ENCODE results near the gene TMEM91.
A peak's percentile ranks its signal among the peaks of the same experiment; 100 is the strongest.
"Not testable (repeated sequence)": the region's sequence is repeated elsewhere in the genome, so short reads cannot be mapped to it uniquely, and the experiment has no call there.

The TMEM91 gene

DNA sequence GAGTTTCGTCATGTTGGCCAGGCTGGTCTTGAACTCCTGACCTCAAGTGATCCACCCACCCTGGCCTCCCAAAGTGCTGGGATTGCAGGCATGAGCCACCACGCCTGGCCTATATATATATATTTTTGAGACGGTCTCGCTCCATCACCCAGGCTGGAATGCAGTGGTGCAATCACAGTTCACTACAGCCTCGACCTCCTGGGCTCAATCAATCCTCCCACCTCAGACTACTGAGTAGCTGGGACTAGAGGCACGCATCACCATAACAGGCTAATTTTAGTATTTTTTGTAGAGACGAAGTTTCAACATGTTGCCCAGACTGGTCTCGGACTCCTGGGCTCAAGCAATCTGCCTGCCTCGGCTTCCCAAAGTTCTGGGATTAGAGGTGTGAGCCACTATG lies 29.4 kb upstream of the TMEM91 start:
- H3K9me3 Mint-ChIP-seq = peaks cover 0 to 14% of the 10 kb centered on the region in 2 donors
- H3K4me1 Mint-ChIP-seq = peaks cover 69% of the 10 kb centered on the region
- H3K4me3 Mint-ChIP-seq, ATAC-seq, H3K27me3 Mint-ChIP-seq, H3K27ac Mint-ChIP-seq, DNase-seq: not testable (repeated sequence)

DNA sequence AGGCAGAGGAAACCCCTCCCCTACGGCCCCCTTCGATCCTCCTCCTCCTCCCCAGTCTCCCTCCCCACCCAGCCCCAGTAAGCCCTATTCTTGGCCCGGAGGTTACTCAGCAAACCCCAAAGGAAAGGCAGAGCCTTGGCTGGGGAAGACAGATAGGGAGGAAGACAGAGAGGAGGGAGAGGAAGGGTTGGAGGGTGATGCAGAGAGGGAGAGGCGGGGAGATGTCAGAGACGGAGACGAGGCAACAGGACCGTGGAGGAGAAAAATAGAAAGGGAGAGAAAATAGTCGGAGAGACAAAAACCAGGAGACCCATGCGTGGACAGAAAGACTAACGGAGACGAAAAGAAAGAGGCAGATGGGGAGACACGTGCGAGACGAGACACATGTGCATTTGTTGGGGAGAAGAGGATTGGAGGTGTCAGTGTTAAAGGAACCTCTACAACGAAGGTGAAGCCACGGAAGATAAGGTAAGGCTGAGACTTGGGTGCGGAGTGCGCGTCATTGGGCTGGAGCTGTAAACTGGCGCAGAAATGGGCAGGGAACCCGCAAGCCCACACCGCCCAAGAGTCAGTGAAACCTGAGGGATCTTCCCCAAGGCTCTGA lies 25.5 kb upstream of the TMEM91 start:
- ATAC-seq (no peak), DNase-seq (no peak)
- peak overlapping the region; percentile 96 to 100 for H3K4me3 Mint-ChIP-seq
- H3K4me1 Mint-ChIP-seq = peaks cover 65% of the 10 kb centered on the region
- peaks cover 0 to 14% of the 10 kb centered on the region in 2 donors for H3K9me3 Mint-ChIP-seq
- no peaks in the 10 kb centered on the region for H3K27me3 Mint-ChIP-seq
- H3K27ac Mint-ChIP-seq = peak overlapping the region in 1 of 2 donors; percentile 49

DNA sequence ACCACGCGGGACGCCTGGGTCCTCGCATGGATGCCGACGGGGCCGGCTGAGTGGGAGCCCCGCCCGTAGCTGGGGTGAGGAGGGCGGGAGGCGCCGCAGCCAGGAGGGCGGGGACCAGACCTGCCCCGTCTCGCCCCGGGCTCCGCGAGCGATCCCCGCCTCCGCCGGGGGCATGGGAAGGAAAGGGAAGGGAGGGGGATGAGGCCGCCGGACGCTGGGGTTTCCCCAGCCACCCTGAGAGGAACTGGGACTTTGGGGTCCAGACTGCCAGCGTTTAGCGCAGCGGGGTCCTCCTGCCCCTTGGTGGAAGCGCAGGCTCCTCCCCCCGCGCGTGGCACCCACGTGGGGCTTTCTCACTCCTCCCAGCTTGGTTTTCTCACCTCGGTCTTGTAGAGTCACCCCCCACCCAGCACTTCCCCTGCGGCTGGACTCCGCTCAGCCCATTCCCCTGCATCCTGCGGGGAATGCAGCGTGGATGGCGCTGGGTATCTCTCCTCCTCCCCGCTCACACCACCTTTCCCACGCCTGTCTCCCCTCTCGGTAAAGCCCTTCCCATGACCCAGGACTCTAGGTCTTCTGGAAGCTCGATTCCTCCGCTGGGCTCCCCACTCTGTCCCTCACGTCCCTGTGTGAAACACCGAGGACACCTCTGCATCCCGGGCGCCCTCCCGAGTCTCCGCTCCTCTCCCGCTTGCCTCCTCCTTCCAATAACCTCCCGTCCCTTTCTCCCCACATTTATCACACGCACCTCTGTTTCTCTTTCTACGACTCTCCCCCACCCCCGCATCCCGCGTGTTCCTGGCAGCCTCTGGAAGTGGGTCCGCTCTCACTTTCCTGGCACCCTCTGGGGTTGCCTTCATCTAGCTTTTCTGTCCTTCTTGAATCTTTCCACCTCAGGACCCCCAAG lies 24.7 kb upstream of the TMEM91 start:
- peak; percentile 57 for ATAC-seq
- H3K4me3 Mint-ChIP-seq = peak overlapping the region; percentile 96 to 100
- peaks cover 66% of the 10 kb centered on the region for H3K4me1 Mint-ChIP-seq
- H3K27ac Mint-ChIP-seq = peak overlapping the region; percentile 95 to 98
- no peaks in the 10 kb centered on the region for H3K27me3 Mint-ChIP-seq
- peaks cover 0 to 14% of the 10 kb centered on the region in 2 donors for H3K9me3 Mint-ChIP-seq
- peak; percentile 79 to 85 for DNase-seq

DNA sequence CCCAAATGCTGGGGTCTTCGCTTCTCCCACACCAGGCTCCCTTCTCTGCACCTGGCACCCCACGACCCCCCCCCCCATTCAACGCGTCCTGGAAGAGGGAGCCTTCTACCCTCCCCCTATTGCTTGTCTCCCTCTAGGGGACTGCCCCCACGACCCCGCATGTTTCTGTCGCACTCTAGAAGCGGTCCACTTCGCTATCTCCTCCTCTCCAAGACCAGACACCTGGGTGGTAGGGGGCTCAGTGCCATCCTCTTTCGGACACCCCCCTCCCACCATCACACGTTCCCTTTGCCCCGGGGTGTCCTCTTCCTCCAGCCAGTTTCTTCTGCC lies 24.1 kb upstream of the TMEM91 start:
- Mint-ChIP-seq H3K4me1 (peaks cover 68% of the 10 kb centered on the region), H3K4me3 (peak overlapping the region; percentile 96 to 100), H3K27me3 (no peaks in the 10 kb centered on the region), H3K9me3 (peaks cover 0 to 14% of the 10 kb centered on the region in 2 donors), H3K27ac (peak overlapping the region; percentile 95 to 98)
- ATAC-seq (no peak), DNase-seq (no peak)

DNA sequence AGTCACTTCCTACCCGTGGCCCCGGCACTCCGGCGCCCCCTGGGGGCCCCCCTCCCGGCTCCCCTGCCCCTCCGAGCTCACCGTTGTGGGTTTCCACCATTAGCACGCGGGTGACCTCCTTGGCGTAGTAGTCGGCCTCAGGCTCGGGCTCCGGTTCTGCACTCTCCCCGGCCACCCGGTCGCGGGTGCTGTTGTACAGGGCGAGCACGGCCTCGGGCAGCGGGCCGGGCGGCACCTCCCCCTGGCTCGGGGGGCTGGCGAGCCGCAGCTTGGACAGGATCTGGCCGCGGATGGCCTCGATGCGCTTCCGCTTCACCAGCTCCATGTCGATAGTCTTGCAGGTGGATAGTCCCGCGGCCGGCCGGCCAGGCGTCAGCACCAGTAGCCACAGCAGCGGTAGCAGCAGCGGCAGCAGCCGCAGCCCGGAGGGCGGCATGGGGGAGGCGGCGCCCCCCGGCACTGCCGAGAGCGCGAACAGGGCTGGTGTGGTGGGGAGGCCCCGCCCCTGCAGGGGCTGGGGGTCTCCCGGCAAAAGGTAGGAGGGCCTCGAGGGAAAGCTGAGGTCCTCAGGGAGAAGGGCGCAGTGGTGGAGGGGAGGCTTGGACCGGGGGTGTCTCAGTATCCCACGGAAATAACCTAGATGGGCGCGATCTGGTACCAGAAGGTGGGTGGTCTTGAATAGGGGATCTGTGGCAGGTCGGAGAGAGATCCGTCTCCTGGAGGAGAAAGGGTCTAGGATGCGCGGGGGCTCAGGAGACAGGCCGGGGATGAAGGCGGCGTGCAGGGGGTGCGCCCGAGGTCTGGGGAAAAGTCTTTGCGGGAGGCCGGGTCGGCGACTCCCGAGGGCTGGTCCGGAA lies 23.5 kb upstream of the TMEM91 start:
- ATAC-seq (peak; percentile 36), DNase-seq (peak; percentile 86 to 88)
- Mint-ChIP-seq H3K4me1 (peaks cover 74% of the 10 kb centered on the region), H3K4me3 (peak overlapping the region; percentile 96 to 100), H3K27ac (peak overlapping the region; percentile 94 to 98), H3K27me3 (no peaks in the 10 kb centered on the region), H3K9me3 (peaks cover 0 to 14% of the 10 kb centered on the region in 2 donors)

DNA sequence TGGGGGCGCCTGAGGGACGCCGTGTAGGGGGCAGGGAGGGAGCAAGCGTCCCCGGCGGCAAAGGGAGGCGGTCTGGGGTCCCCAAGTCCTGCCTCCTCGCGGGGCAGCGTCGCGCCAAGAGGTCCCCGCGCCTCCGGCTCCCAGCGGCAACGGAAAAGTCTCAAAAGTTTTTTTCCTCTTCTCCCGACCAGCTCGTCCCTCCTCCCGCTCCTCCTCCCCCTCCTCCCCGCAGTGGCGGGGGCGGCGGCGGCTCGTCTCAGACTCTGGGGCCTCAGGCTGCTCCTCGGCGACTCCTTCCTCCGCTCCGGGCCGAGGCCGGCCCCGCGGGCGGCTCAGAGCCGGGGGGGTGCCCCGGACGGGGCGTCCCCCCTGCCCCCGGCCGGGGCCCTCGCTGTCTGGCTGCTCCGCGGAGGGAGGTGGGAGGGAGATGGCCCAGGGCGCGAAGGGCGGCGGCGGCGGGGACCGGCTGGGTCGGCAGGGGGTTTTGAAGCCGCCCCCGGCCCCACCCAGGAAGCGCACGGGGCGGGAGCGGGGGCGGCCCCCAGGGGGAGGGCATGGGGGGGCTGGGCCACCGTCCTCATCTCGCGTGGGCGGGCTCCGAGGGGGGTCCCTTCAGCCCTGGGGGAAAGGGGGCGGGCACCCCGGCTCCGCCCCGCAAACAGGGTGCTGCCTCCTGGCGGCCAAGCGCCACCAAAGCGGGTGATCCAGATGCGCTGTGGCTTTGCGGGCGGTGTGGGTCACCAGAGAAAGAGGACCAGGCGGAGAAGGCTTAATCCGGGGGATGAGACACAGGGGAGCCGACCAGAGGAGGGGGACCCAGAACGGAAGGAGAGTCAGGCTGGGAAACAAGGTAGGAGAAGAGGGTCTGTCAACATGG lies 22.6 kb upstream of the TMEM91 start, which contains the start of gene TGFB1:
TSS of gene TGFB1 (minus strand) at position 457 of the 877 bp plus-strand sequence. CDS start 878 bp downstream, outside the sequence.
- H3K27me3 Mint-ChIP-seq = no peaks in the 10 kb centered on the region
- H3K4me3 Mint-ChIP-seq = peak within 1 kb of the TSS; percentile 96 to 100
- peak within 1 kb of the TSS; percentile 97 to 98 for H3K27ac Mint-ChIP-seq
- peaks cover 0 to 5% of the 10 kb centered on the region in 2 donors for H3K9me3 Mint-ChIP-seq
- H3K4me1 Mint-ChIP-seq = peaks cover 73% of the 10 kb centered on the region
- ATAC-seq (peak; percentile 71), DNase-seq (peak; percentile 94)

DNA sequence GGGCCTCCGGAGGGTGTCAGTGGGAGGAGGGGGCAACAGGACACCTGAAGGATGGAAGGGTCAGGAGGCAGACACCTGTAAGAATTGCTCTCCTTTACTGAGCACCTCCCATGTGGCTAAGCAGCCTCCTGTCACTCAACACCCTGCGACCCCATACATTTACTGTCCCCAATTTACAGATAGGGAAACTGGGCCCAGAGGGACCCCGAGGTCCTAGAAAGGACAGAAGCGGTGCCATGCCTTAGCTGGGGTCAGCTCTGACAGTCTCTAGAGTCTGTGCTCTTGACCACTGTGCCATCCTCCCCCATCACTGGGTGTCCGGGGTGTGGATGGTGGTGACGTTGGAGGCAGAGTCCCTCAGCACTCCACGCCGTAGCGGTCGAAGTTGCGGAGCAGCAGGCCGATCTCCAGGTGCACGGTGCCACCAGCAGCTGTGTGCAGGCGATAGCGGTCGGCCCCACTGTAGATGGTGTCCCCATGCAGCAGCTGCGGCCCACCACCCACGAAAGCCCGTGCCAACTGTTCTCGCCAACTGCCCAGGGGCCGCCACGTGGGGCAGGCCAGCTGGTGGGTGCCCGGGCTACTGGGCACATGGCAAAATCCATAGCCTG lies 21.9 kb upstream of the TMEM91 start:
- DNase-seq (no peak), ATAC-seq (no peak)
- Mint-ChIP-seq H3K27me3 (no peaks in the 10 kb centered on the region), H3K4me3 (peak overlapping the region; percentile 94 to 100), H3K9me3 (no peaks in the 10 kb centered on the region), H3K27ac (peak overlapping the region; percentile 90 to 97), H3K4me1 (peaks cover 68% of the 10 kb centered on the region)

DNA sequence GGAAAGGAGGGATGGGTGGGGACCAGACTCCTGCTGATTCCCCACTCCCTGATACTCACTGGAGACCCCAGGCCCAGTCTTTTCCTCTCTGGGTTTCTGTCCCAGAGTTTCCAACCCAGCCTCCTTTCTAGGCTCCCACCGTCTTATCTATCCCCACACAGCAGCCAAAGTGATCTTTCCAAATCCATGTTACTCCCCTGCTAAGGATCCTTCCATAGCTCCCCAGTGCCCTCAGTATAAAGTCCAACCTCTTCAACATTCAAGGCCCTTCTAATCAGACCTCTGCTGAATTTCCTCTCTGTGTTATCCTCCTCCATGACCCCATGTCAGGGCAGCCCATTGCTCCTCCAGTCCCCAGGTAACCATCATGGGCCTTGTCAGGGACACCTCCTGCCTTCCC lies 21.3 kb upstream of the TMEM91 start:
- no peaks in the 10 kb centered on the region for H3K27me3 Mint-ChIP-seq
- ATAC-seq (no peak), DNase-seq (no peak)
- peaks cover 68% of the 10 kb centered on the region for H3K4me1 Mint-ChIP-seq
- H3K4me3 Mint-ChIP-seq = peak overlapping the region; percentile 68 to 94
- H3K9me3 Mint-ChIP-seq = no peaks in the 10 kb centered on the region
- peak overlapping the region in 1 of 2 donors; percentile 67 for H3K27ac Mint-ChIP-seq

DNA sequence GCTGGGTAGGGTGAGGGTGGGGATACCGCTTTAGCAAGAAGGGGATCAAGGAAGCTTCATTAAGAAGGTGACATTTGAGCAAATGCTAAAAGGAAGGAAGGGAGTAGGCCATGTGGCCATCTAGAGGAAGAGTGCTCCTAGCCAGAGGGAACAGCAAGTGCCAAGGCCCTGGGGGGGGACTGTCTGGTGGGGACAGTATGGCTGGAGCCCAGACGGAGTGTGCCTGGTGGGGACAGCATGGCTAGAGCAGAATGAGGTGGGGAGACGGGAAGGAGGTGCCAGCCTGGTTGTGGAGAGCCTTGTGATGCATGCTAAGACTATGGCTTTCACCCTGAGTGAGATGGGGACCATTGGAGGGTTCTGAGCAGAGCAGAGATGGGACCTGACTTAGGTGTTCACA lies 20.5 kb upstream of the TMEM91 start:
- H3K4me1 Mint-ChIP-seq = peaks cover 63% of the 10 kb centered on the region

DNA sequence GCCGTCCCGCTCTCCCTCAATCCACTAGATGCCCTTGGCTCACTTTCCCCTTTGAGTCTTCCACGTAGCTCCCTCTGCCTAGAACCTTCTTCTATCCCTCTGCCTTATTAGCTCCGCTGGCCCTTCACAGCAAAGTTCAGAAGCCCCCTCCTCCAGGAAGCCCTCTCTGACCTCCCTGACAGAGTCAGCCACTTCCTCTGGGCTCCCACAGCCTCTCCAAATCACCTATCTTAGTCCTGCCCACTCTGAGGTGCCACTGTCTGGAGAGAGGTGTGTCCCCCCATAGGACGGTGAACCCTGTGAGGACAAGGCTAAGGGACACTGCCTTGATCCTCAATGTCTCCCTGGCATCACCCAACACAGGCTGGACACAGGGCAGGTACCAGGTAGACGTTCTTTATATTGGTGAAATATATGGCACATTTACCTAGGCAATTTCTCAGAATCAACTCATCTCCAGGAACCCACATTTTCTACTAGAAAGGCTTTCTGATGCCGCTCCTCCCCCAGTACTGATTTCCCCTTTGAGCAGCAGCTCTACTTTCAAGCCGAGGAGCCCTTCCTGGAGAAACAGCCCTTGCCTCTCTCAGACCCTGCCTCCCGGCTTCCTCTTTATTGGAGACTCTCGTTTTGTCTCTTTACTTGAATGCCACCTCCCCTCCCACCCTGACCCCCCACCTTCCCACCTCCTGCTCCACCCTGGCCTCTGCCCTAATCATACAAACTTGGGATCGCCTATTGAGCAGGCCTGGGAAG lies 19.2 kb upstream of the TMEM91 start:
- peak overlapping the region; percentile 85 to 94 for H3K4me3 Mint-ChIP-seq
- H3K27me3 Mint-ChIP-seq = no peaks in the 10 kb centered on the region
- no peaks in the 10 kb centered on the region for H3K9me3 Mint-ChIP-seq
- H3K4me1 Mint-ChIP-seq = peaks cover 60% of the 10 kb centered on the region
- DNase-seq (peak; percentile 26 to 29), ATAC-seq (no peak)
- peak overlapping the region; percentile 96 to 100 for H3K27ac Mint-ChIP-seq

More for the DNA sequence above, 20.5 kb upstream of the TMEM91 start:
- Mint-ChIP-seq H3K27me3 (no peaks in the 10 kb centered on the region), H3K27ac (peak overlapping the region; percentile 83 to 86), H3K9me3 (no peaks in the 10 kb centered on the region), H3K4me3 (peak overlapping the region; percentile 68 to 94)
- DNase-seq (peak in 1 of 2 donors; percentile 19), ATAC-seq (no peak)

DNA sequence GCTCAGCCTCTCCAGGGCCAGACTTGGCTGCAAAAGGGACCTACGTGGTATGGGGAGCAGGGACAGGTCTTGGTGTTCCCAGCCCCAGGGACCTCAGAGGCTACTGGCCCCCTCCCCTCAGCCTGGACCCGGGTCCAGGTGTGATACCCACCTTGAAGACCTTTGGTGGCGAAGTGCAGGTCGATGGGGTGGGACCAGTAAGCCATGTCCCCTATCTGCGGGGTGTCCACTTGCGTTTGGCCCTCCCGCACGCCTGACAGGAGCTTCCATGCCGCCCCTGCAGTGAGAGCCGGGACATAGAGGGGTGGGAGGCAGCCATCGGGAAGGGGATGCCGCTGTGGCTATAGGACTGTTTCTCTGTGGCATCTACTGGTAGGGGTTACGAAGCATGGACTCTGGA lies 18.6 kb upstream of the TMEM91 start:
- no peak for DNase-seq
- no peak for ATAC-seq
- peak overlapping the region; percentile 85 to 94 for H3K4me3 Mint-ChIP-seq

DNA sequence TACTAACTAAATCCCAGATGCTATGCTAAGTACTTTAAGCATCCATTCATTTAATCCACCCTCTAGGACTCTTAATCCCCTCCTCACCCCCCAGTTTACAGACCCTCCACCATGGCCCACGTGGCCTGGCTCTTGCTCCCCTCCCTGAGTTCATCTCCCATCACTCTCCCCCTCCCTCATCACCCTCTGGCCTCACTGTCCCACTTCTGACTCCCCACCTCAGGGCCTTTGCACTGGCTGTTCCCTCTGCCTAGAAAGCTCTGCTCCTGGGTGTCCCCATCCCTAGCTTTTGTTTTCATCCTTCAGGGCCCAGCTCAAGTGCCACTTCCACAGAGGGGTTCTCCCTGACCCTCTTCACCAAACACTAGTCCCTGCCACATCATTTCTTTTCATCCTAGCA lies 16.6 kb upstream of the TMEM91 start:
- Mint-ChIP-seq H3K27ac (peak overlapping the region; percentile 13 to 50), H3K9me3 (no peaks in the 10 kb centered on the region), H3K4me1 (peaks cover 70% of the 10 kb centered on the region), H3K4me3 (no peak overlapping the region), H3K27me3 (no peaks in the 10 kb centered on the region)
- DNase-seq (no peak), ATAC-seq (no peak)

More for the DNA sequence above, 18.6 kb upstream of the TMEM91 start:
- Mint-ChIP-seq H3K27ac (peak overlapping the region; percentile 20 to 96), H3K9me3 (no peaks in the 10 kb centered on the region), H3K27me3 (no peaks in the 10 kb centered on the region), H3K4me1 (peaks cover 64% of the 10 kb centered on the region)

DNA sequence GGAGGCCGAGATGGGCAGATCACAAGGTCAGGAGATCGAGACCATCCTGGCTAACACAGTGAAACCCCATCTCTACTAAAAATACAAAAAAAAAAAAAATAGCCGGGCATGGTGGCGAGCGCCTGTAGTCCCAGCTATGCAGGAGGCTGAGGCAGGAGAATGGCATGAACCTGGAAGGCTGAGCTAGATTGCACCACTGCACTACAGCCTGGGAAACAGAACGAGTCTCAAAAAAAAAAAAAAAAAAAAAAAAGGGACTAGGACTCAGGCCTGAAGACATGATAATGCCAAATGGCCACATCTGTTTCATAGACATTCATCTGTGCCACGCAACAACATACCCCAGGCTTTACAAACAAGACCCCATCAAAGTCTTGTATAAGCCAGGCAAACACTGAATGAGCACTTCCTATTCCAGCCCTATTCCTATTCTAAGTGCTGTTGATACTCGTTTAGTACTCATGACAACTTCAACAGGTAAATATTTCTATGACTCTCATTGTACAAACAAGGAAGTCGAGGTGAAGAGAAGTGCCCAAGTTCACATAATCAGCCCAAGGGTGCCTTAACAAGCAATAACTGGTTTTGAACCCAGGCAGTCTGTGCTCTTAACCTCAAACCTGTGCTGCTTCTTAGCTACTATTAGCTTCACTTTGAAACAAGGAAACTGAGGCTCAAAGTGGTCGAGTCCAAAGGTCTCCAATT lies 14.0 kb upstream of the TMEM91 start:
- Mint-ChIP-seq H3K27me3 (no peaks in the 10 kb centered on the region), H3K4me3 (peak overlapping the region in 1 of 2 donors; percentile 97), H3K27ac (no peak overlapping the region), H3K4me1 (peaks cover 60% of the 10 kb centered on the region), H3K9me3 (no peaks in the 10 kb centered on the region)
- no peak for DNase-seq
- ATAC-seq = no peak

Measured in stimulated activated naive CD8-positive, alpha-beta T cell treated with anti-CD3 and anti-CD28 coated beads, Interleukin-15, amount 100 ng/mL, for 72 hours (primary cell).